ENCODE measurements around the gene PKP4. TPM values are rescaled to one million over a fixed set of nuclear protein-coding genes. Genes with fewer than 3 reads are reported as not detected.

The PKP4 gene
- total RNA-seq, 1 experiment from 2014 or later, result 52.0 TPM

GRCh38 chr2:158411748-158412147 lies 45.0 kb upstream of the PKP4 start:
- peaks cover 23 to 27% of the 10 kb centered on the region in 2 experiments for H3K4me1 Mint-ChIP-seq
- Histone ChIP-seq H3K18ac (ENCODE audit: insufficient read length, low read depth, low read length) (no peak overlapping the region), H2BK12ac (ENCODE audit: insufficient read length, low read depth, low read length) (no peak overlapping the region), H3K4me2 (ENCODE audit: insufficient read depth, insufficient read length, low read length) (no peak overlapping the region), H3K27ac (ENCODE audit: insufficient read length, low read depth, low read length) (no peak overlapping the region), H3K9ac (ENCODE audit: extremely low read depth, insufficient read length, low read length) (no peak overlapping the region), H3K56ac (ENCODE audit: insufficient read length, low read depth, low read length) (no peak overlapping the region), H2BK20ac (ENCODE audit: low read depth, low read length, poor library complexity, severe bottlenecking) (no peak overlapping the region), H4K5ac (ENCODE audit: insufficient read length, low read depth, low read length) (no peak overlapping the region), H3K23me2 (ENCODE audit: insufficient read length, low read depth, low read length, poor library complexity, severe bottlenecking) (no peaks in the 10 kb centered on the region), H3K14ac (ENCODE audit: insufficient read depth, low read length) (no peak overlapping the region; the same call in 1 of the 2 replicates), H2BK5ac (ENCODE audit: insufficient read length, low read length) (no peak overlapping the region), H2BK120ac (ENCODE audit: low read depth, low read length, poor library complexity, severe bottlenecking) (no peak overlapping the region), H3K79me2 (ENCODE audit: insufficient read depth, low read length) (no peaks in the 10 kb centered on the region), H3K4ac (ENCODE audit: low read depth, low read length) (no peak overlapping the region), H3K4me1 (ENCODE audit: insufficient read depth, low read length) (peaks cover 2% of the 10 kb centered on the region; the same call in 1 of the 2 replicates), H3K27me3 (ENCODE audit: insufficient read depth, low read length) (no peaks in the 10 kb centered on the region; the same call in 1 of the 2 replicates), H2AK5ac (ENCODE audit: insufficient read length, low read length) (peak overlapping the region; percentile 88), H2BK15ac (ENCODE audit: low read depth, low read length) (no peak overlapping the region), H4K91ac (ENCODE audit: insufficient read length, low read depth, low read length) (no peak overlapping the region), H4K8ac (replicated peaks; ENCODE audit: insufficient read length, low read depth, low read length) (no peak overlapping the region), H2AFZ (ENCODE audit: low read length) (no peak overlapping the region), H3K79me1 (ENCODE audit: insufficient read depth, low read depth, low read length, poor library complexity, severe bottlenecking) (no peaks in the 10 kb centered on the region), H3K23ac (ENCODE audit: insufficient read length, low read depth, low read length) (no peak overlapping the region), H3T11ph (ENCODE audit: low read length) (no peak overlapping the region), H4K20me1 (ENCODE audit: control insufficient read depth, insufficient read depth, insufficient read length) (no peaks in the 10 kb centered on the region), H3K9me3 (ENCODE audit: control insufficient read depth, low read depth, low read length) (no peaks in the 10 kb centered on the region)
- no peak for TF ChIP-seq CTCF (conservative IDR thresholded peaks at IDR 0.05)
- no peak overlapping the region; a peak in 1 of 5 replicates for H3K4me3 Mint-ChIP-seq
- no peaks in the 10 kb centered on the region; the same call in 1 of the 2 replicates for H3K27me3 Mint-ChIP-seq (ENCODE audit: low read depth)
- DNase-seq, result no peak
- peak overlapping the region in 1 of 3 experiments; percentile 13; a peak in 1 of 7 replicates for H3K27ac Mint-ChIP-seq
- H3K9me3 Mint-ChIP-seq, result peaks cover 24 to 31% of the 10 kb centered on the region in 2 experiments
- peaks cover 11 to 40% (median 14%) of the 10 kb centered on the region in 3 experiments for H3K36me3 Mint-ChIP-seq (ENCODE audit: insufficient read depth in 1 of 3, low read depth in 3 of 3)
